ENCODE results near the gene TEN1. TPM values are rescaled to one million over a fixed set of nuclear protein-coding genes. Genes with fewer than 3 reads are reported as not detected.
A peak's percentile ranks its signal among the peaks of the same experiment; 100 is the strongest.

TEN1 gene
- total and polyA plus RNA-seq, 2 of the 13 experiments (the other 11 are each of a cell fraction or from before 2014, with no cell fraction given), result 18.0 to 21.3 TPM

- TF ChIP-seq MIXL1 (CRISPR knock-in tag; IDR thresholded peaks at IDR 0.05) (no peak), POGK (CRISPR knock-in tag; conservative IDR thresholded peaks at IDR 0.05) (no peak), U2AF1 (optimal IDR thresholded peaks at IDR 0.05; ENCODE audit: low read depth, low read length) (no peak), E2F2 (CRISPR knock-in tag; IDR thresholded peaks at IDR 0.05; ENCODE audit: borderline replicate concordance) (no peak), XRCC5 (optimal IDR thresholded peaks at IDR 0.05; ENCODE audit: low read length) (no peak), PATZ1 (CRISPR knock-in tag; IDR thresholded peaks at IDR 0.05) (0 out of 2 replicates have a peak, but pooled peaks have one; percentile 17), TCF7 (IDR thresholded peaks at IDR 0.05; ENCODE audit: low read depth) (peak; percentile 54), ZNF317 (CRISPR knock-in tag; IDR thresholded peaks at IDR 0.05) (no peak), ZNF18 (CRISPR knock-in tag; IDR thresholded peaks at IDR 0.05; ENCODE audit: insufficient replicate concordance) (no peak), AKAP8 (CRISPR knock-in tag; IDR thresholded peaks at IDR 0.05) (no peak), KDM5A (IDR thresholded peaks at IDR 0.05; ENCODE audit: borderline replicate concordance, low read length) (peak; percentile 53; the same call in 1 of the 2 replicates), ZBTB43 (CRISPR knock-in tag; conservative IDR thresholded peaks at IDR 0.05) (peak; percentile 96), ZNF160 (CRISPR knock-in tag; IDR thresholded peaks at IDR 0.05) (no peak), ZNF354B (CRISPR knock-in tag; IDR thresholded peaks at IDR 0.05) (no peak), ATF4 (CRISPR knock-in tag; IDR thresholded peaks at IDR 0.05) (peak in 1 of 2 experiments; percentile 39; a peak in 2 of 4 replicates), FOSL1 (CRISPR knock-in tag; IDR thresholded peaks at IDR 0.05; ENCODE audit: borderline replicate concordance) (no peak), SMAD9 (CRISPR knock-in tag; IDR thresholded peaks at IDR 0.05) (no peak), CBFB (CRISPR knock-in tag; IDR thresholded peaks at IDR 0.05) (no peak), SMARCE1 (IDR thresholded peaks at IDR 0.05; ENCODE audit: borderline replicate concordance) (no peak)
These were observed 2.7 kb upstream of the TEN1 start (continued) for GRCh38 chr17:75976175-75976848.

Measured in HepG2 (cell line).